Astrocyte (in vitro differentiated cells and primary cell): ENCODE data around the gene PRR9. TPM values are rescaled to one million over a fixed set of nuclear protein-coding genes. Genes with fewer than 3 reads are reported as not detected.

ENCODE experiments used
- DNase-seq: peaks from one replicate; pipeline ENCODE4 v3.0.0-alpha.2; 2010; ENCODE audit warnings: low read depth
- FAIRE-seq: peaks from 2 replicates; lab custom pipeline; 2011; peaks lifted over from hg19 to GRCh38; lab: Jason Lieb, UNC
- H2AFZ ChIP-seq: 2 replicates; pipeline ENCODE4 v1.6.0; 2012; ENCODE audit warnings: low read depth, low read length, inconsistent platforms
- H3K27ac ChIP-seq: 2 replicates; pipeline ENCODE4 v1.5.1; 2011; ENCODE audit warnings: low read depth, low read length, inconsistent platforms
- H3K27me3 ChIP-seq: 2 replicates; pipeline ENCODE4 v1.6.0; 2011; ENCODE audit warnings: low read length, inconsistent platforms; ENCODE audit not compliant: insufficient read depth
- H3K36me3 ChIP-seq: 2 replicates; pipeline ENCODE4 v1.5.1; 2011; ENCODE audit warnings: low read length, inconsistent platforms; ENCODE audit not compliant: insufficient read depth
- H3K4me1 ChIP-seq: 2 replicates; pipeline ENCODE4 v1.5.1; 2011; ENCODE audit warnings: low read length, inconsistent platforms; ENCODE audit not compliant: insufficient read depth
- H3K4me2 ChIP-seq: 2 replicates; pipeline ENCODE4 v1.6.0; 2012; ENCODE audit warnings: low read length, inconsistent platforms
- H3K4me3 ChIP-seq: 2 replicates; pipeline ENCODE4 v1.5.1; 2011; ENCODE audit warnings: low read depth, mild to moderate bottlenecking, low read length, inconsistent platforms; ENCODE audit not compliant: insufficient read depth
- H3K79me2 ChIP-seq: 2 replicates; pipeline ENCODE4 v1.6.0; 2012; ENCODE audit warnings: mild to moderate bottlenecking, low read length, inconsistent platforms; ENCODE audit not compliant: insufficient read depth
- H3K9ac ChIP-seq: 2 replicates; pipeline ENCODE4 v1.6.0; 2012; ENCODE audit warnings: mild to moderate bottlenecking, low read length, inconsistent platforms
- H3K9me3 ChIP-seq: 2 replicates; pipeline ENCODE4 v1.5.1; 2012; ENCODE audit warnings: low read depth, mild to moderate bottlenecking, low read length, inconsistent platforms; ENCODE audit not compliant: insufficient read depth
- H4K20me1 ChIP-seq: 2 replicates; pipeline ENCODE4 v1.6.0; 2012; ENCODE audit warnings: low read length, inconsistent platforms; ENCODE audit not compliant: insufficient read depth
- H3K27ac Mint-ChIP-seq: one replicate; pipeline ENCODE4 v1.8.0; 2021; ENCODE audit warnings: mild to moderate bottlenecking, mixed read lengths; ENCODE audit not compliant: unreplicated experiment
- H3K27me3 Mint-ChIP-seq: one replicate; pipeline ENCODE4 v1.8.0; 2021; ENCODE audit warnings: low read depth, mixed read lengths; ENCODE audit not compliant: unreplicated experiment
- H3K36me3 Mint-ChIP-seq: one replicate; pipeline ENCODE4 v1.8.0; 2021; ENCODE audit warnings: low read depth, mixed read lengths; ENCODE audit not compliant: unreplicated experiment
- H3K4me1 Mint-ChIP-seq: one replicate; pipeline ENCODE4 v1.8.0; 2021; ENCODE audit warnings: low read depth, mixed read lengths; ENCODE audit not compliant: unreplicated experiment
- H3K4me3 Mint-ChIP-seq: one replicate; pipeline ENCODE4 v1.8.0; 2021; ENCODE audit warnings: mild to moderate bottlenecking, moderate library complexity, mixed read lengths; ENCODE audit not compliant: unreplicated experiment
- H3K9me3 Mint-ChIP-seq: one replicate; pipeline ENCODE4 v1.8.0; 2021; ENCODE audit warnings: mild to moderate bottlenecking, mixed read lengths; ENCODE audit not compliant: unreplicated experiment
- EZH2 ChIP-seq: IDR thresholded peaks from 2 replicates; pipeline ENCODE4 v1.6.1; 2012; ENCODE audit warnings: mild to moderate bottlenecking, low read length, inconsistent platforms; ENCODE audit not compliant: insufficient read depth
- total RNA-seq: library from RNA; stranded (reverse); gene quantifications from 2 replicates; pipeline ENCODE4 v1.2.1, GENCODE V29; 2021
- TF ChIP-seq, protein P1 (sequence below): IDR thresholded peaks from 2 replicates; pipeline ENCODE4 v1.5.1; 2011; ENCODE audit warnings: low read depth, mild to moderate bottlenecking, inconsistent platforms, low read length, moderate library complexity; ENCODE audit not compliant: insufficient read depth

Gene PRR9
- total RNA-seq, 1 donor from 2014 or later = 0.52 TPM

DNA sequence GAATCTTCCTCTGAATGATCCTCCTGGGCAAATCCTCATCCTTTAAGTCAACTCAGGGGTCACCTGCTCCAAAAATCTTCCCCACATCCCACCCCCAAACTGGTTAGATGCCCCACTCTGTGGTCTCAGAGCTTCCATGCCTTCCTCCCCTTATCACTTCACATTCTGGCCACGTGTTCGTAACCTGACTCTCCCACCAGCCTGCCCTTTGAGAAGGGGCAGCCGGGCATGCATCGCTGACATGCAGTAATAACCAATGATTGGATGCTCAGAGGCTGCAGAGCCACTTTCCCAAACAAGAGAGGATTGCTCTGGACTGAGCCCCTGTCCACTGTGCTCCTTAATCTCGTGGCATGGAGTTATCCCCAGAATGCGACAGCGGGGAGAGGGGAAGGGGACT is 7.2 kb upstream of the PRR9 start:
- Mint-ChIP-seq H3K9me3 (no peaks in the 10 kb centered on the region), H3K4me1 (no peaks in the 10 kb centered on the region), H3K27me3 (peaks cover 22% of the 10 kb centered on the region), H3K4me3 (no peak overlapping the region), H3K27ac (no peak overlapping the region), H3K36me3 (no peaks in the 10 kb centered on the region)
- H3K4me2 ChIP-seq = no peak overlapping the region
- no peak overlapping the region for H3K27ac ChIP-seq
- H3K9me3 ChIP-seq = no peaks in the 10 kb centered on the region
- TF ChIP-seq, protein P1, sequence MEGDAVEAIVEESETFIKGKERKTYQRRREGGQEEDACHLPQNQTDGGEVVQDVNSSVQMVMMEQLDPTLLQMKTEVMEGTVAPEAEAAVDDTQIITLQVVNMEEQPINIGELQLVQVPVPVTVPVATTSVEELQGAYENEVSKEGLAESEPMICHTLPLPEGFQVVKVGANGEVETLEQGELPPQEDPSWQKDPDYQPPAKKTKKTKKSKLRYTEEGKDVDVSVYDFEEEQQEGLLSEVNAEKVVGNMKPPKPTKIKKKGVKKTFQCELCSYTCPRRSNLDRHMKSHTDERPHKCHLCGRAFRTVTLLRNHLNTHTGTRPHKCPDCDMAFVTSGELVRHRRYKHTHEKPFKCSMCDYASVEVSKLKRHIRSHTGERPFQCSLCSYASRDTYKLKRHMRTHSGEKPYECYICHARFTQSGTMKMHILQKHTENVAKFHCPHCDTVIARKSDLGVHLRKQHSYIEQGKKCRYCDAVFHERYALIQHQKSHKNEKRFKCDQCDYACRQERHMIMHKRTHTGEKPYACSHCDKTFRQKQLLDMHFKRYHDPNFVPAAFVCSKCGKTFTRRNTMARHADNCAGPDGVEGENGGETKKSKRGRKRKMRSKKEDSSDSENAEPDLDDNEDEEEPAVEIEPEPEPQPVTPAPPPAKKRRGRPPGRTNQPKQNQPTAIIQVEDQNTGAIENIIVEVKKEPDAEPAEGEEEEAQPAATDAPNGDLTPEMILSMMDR = no peak
- no peak for TF ChIP-seq EZH2
- H2AFZ ChIP-seq = no peak overlapping the region
- H3K9ac ChIP-seq = no peak overlapping the region
- H3K4me1 ChIP-seq = no peaks in the 10 kb centered on the region
- no peaks in the 10 kb centered on the region for H3K36me3 ChIP-seq
- FAIRE-seq = no peak
- no peaks in the 10 kb centered on the region for H3K27me3 ChIP-seq
- H3K79me2 ChIP-seq = no peaks in the 10 kb centered on the region
- H4K20me1 ChIP-seq = no peaks in the 10 kb centered on the region
- no peak for DNase-seq
- H3K4me3 ChIP-seq = no peak overlapping the region

DNA sequence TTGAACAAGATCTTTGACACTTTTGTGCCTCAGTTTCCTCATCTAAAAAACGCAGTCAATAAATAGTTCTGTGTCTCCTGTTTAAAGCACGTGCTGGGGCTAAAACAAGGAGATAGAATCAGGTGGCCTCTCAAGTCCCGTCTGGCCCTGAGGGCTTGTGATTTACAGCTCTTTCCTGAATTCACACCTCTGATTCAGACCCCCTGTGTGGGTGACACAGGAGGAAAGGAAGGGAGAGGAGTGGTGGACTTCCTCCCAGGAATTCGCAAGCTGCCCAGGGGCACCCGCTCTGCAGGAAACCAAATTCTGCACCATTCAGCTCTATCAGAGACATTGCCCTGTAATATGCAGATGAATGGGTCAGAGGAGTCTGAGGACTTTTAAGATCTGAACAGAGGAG is 5.2 kb upstream of the PRR9 start:
- Histone ChIP-seq H3K4me3 (no peak overlapping the region), H3K4me1 (no peaks in the 10 kb centered on the region), H2AFZ (no peak overlapping the region), H3K27me3 (no peaks in the 10 kb centered on the region), H3K79me2 (no peaks in the 10 kb centered on the region), H3K4me2 (no peak overlapping the region), H3K9ac (no peak overlapping the region), H3K36me3 (no peaks in the 10 kb centered on the region), H3K27ac (no peak overlapping the region), H3K9me3 (no peaks in the 10 kb centered on the region), H4K20me1 (no peaks in the 10 kb centered on the region)
- no peak overlapping the region for H3K27ac Mint-ChIP-seq
- FAIRE-seq (no peak), DNase-seq (no peak)
- no peaks in the 10 kb centered on the region for H3K36me3 Mint-ChIP-seq
- peaks cover 7% of the 10 kb centered on the region for H3K4me1 Mint-ChIP-seq
- no peak for TF ChIP-seq EZH2
- TF ChIP-seq, protein P1 = no peak
- no peak overlapping the region for H3K4me3 Mint-ChIP-seq
- H3K9me3 Mint-ChIP-seq = no peaks in the 10 kb centered on the region
- peaks cover 20% of the 10 kb centered on the region for H3K27me3 Mint-ChIP-seq

DNA sequence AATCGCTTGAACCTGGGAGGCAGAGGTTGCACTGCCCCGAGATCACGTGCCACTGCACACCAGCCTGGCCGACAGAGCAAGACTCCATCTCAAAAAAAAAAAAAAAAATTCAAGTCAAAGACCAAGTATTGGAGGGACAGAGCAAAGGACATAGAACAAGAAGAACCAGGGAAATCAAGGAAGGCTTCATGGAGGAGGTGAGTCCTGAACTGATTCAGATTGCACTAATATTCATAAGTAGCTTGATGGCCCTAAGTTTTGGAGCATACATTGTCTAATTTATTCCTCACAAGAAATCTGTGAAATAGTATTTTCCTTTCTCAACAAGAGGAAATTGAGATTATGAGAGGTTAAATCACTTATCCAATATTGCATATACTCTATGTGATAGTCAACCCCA is 3.9 kb upstream of the PRR9 start:
- no peak overlapping the region for H3K4me2 ChIP-seq
- Mint-ChIP-seq H3K9me3 (no peaks in the 10 kb centered on the region), H3K4me1 (peaks cover 16% of the 10 kb centered on the region), H3K4me3 (no peak overlapping the region), H3K27ac (no peak overlapping the region), H3K36me3 (no peaks in the 10 kb centered on the region), H3K27me3 (peaks cover 22% of the 10 kb centered on the region)
- no peaks in the 10 kb centered on the region for H3K4me1 ChIP-seq
- H3K4me3 ChIP-seq = no peak overlapping the region
- H3K36me3 ChIP-seq = no peaks in the 10 kb centered on the region
- no peaks in the 10 kb centered on the region for H3K27me3 ChIP-seq
- H3K79me2 ChIP-seq = no peaks in the 10 kb centered on the region
- no peak overlapping the region for H3K27ac ChIP-seq
- TF ChIP-seq, protein P1 = no peak
- no peak for TF ChIP-seq EZH2
- FAIRE-seq (no peak), DNase-seq (no peak)
- H3K9me3 ChIP-seq = no peaks in the 10 kb centered on the region
- H2AFZ ChIP-seq = no peak overlapping the region
- H4K20me1 ChIP-seq = no peaks in the 10 kb centered on the region
- no peak overlapping the region for H3K9ac ChIP-seq
